Measurements from ENCODE around the gene KCNQ1.

- TF ChIP-seq CTCF (IDR thresholded peaks at IDR 0.05) (no peak), POLR2A (IDR thresholded peaks at IDR 0.05) (no peak)
Observed at GRCh38 chr11:2744166-2744565, 299.4 kb downstream of the KCNQ1 start.
